ENCODE data around the gene TOP2A. TPM values are rescaled to one million over a fixed set of nuclear protein-coding genes. Genes with fewer than 3 reads are reported as not detected.
A peak's percentile ranks its signal among the peaks of the same experiment; 100 is the strongest.

TOP2A gene
- total and polyA plus RNA-seq, 9 of the 15 experiments (the other 6 are each of a cell fraction or from before 2014, with no cell fraction given): 133 to 347 (median 259) TPM

- TF ChIP-seq ZNF24 (IDR thresholded peaks at IDR 0.05) (no peak), ERF (CRISPR knock-in tag; IDR thresholded peaks at IDR 0.05) (no peak), FOXP4 (CRISPR knock-in tag; IDR thresholded peaks at IDR 0.05; ENCODE audit: borderline replicate concordance) (no peak), KLF10 (CRISPR knock-in tag; IDR thresholded peaks at IDR 0.05) (no peak), CBX5 (IDR thresholded peaks at IDR 0.05; ENCODE audit: borderline replicate concordance, low read depth) (no peak), ZNF133 (CRISPR knock-in tag; IDR thresholded peaks at IDR 0.05) (no peak), JUND (IDR thresholded peaks at IDR 0.05; ENCODE audit: borderline replicate concordance, low read depth, low read length) (peak; percentile 34; the same call in 1 of the 2 replicates), JUND (tag; IDR thresholded peaks at IDR 0.05; ENCODE audit: borderline replicate concordance, low read depth, low read length) (no peak; the same call in 2 of the 3 replicates), TAL1 (IDR thresholded peaks at IDR 0.05) (no peak), PYGO2 (tag; IDR thresholded peaks at IDR 0.05) (no peak), NFATC3 (IDR thresholded peaks at IDR 0.05) (no peak), BMI1 (IDR thresholded peaks at IDR 0.05; ENCODE audit: low read length) (no peak), REST (IDR thresholded peaks at IDR 0.05; ENCODE audit: borderline replicate concordance) (peak; percentile 87), REST (CRISPR knock-in tag; IDR thresholded peaks at IDR 0.05; ENCODE audit: low read depth) (no peak), ZC3H11A (IDR thresholded peaks at IDR 0.05; ENCODE audit: low read depth, low read length) (no peak), ZBTB43 (CRISPR knock-in tag; IDR thresholded peaks at IDR 0.05) (no peak), SIN3B (IDR thresholded peaks at IDR 0.05; ENCODE audit: low read depth) (no peak), TEAD2 (tag; IDR thresholded peaks at IDR 0.05) (no peak), PTRF (tag; IDR thresholded peaks at IDR 0.05) (no peak)
These were observed 59.2 kb downstream of the TOP2A start (continued) for GRCh38 chr17:40358323-40359038.
